Prostate gland (tissue), 2 donors: ENCODE measurements around the gene DPH3. TPM values are rescaled to one million over a fixed set of nuclear protein-coding genes. Genes with fewer than 3 reads are reported as not detected.

ENCODE experiments used
- DNase-seq: peaks from one replicate; pipeline ENCODE4 v3.0.0-alpha.2; 2019; ENCODE audit warnings: low spot score
- H3K27ac ChIP-seq, 2 donors: fragments of 200-600 bp; sonication (generic); 2 replicates each; pipeline ENCODE4 v1.5.1; 2017 to 2019
- H3K27me3 ChIP-seq: fragments of 200-600 bp; sonication (generic); replicated peaks from 2 replicates; pipeline ENCODE4 v1.5.1; 2019; ENCODE audit not compliant: insufficient read depth
- H3K36me3 ChIP-seq, 2 donors: fragments of 200-600 bp; sonication (generic); 1 replicate in 1 of 2; 2 replicates in 1 of 2; pipeline versions ENCODE4 v1.5.1 to v1.8.1; 2017 to 2019
- H3K4me1 ChIP-seq: fragments of 200-600 bp; sonication (generic); replicated peaks from 2 replicates; pipeline ENCODE4 v1.5.1; 2019
- H3K4me3 ChIP-seq, 2 donors: fragments of 200-600 bp; sonication (generic); 2 replicates each; pipeline ENCODE4 v1.5.1; 2017 to 2019
- H3K9me3 ChIP-seq: fragments of 200-600 bp; sonication (generic); 2 replicates; pipeline ENCODE4 v1.5.1; 2017
- CTCF ChIP-seq, 4 experiments: fragments of 200-600 bp in 2 of 4; fragments of 450-650 bp in 2 of 4; sonication (generic) in 2 of 4; IDR thresholded peaks; 1 replicate in 3 of 4; 2 replicates in 1 of 4; pipeline ENCODE4 v1.5.1; 2016 to 2019; ENCODE audit warnings: antibody characterized with exemption in 4 of 4, mild to moderate bottlenecking in 2 of 4, moderate library complexity in 2 of 4
- POLR2A ChIP-seq: fragments of 450-650 bp; IDR thresholded peaks from one replicate; pipeline ENCODE4 v1.6.1; 2016; ENCODE audit warnings: antibody characterized with exemption, mild to moderate bottlenecking
- POLR2AphosphoS5 ChIP-seq: sonication (generic); formaldehyde crosslinking; IDR thresholded peaks from one replicate; pipeline ENCODE4 v1.6.1; 2017; ENCODE audit warnings: antibody characterized with exemption
- WGBS: methylation state at CpG from one replicate; pipeline ENCODE4 v1.1.5; 2018; 5-methylcytosine and 5-hydroxymethylcytosine counted together
- intact Hi-C: fragments of 100-400 bp; cut with DNase I; formaldehyde crosslinking; loops from one replicate; pipeline ENCODE4 v1.14.2; 2022
- total RNA-seq, 2 donors: library from RNA; depleted of rRNA; stranded (reverse); fragments of >200 nt; gene quantifications; one replicate each; pipeline ENCODE4 v1.1.0, GENCODE V29; 2016

The DPH3 gene
- total RNA-seq, 2 donors from 2014 or later: 12.4 to 13.8 TPM

DNA sequence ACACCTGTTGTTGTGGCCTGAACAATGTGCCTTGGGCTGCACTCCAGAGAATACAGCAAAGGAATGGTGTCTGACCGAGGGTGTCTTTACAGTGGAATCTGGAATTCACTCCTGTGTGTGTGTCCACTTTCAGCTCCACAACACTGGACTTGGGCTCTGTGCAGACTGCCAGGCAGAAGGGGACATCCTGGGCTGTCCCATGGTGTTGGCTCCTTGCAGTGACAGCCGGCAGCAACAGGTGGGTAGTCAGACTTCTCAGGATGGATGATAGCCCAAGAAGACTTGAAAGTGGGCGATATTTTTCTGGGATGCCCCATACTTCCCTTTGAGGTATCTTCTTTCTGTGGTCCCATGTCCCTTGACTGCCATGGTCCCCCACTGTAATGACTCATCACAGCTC lies 45.0 kb downstream of the DPH3 start:
- no peak for DNase-seq
- Histone ChIP-seq H3K27me3 (no peaks in the 10 kb centered on the region), H3K9me3 (no peaks in the 10 kb centered on the region), H3K4me3 (no peak overlapping the region), H3K27ac (no peak overlapping the region), H3K36me3 (no peaks in the 10 kb centered on the region), H3K4me1 (no peaks in the 10 kb centered on the region)
- intact Hi-C loops: no loop called here
- 91% methylated on average over 3 of the region's 3 CpGs for WGBS
- no peak for TF ChIP-seq POLR2AphosphoS5
- no peak for TF ChIP-seq CTCF (IDR thresholded peaks at IDR 0.05)
- TF ChIP-seq POLR2A: no peak

- Histone ChIP-seq H3K9me3 (no peaks in the 10 kb centered on the region), H3K4me3 (no peak overlapping the region), H3K36me3 (no peaks in the 10 kb centered on the region), H3K27ac (no peak overlapping the region), H3K4me1 (no peaks in the 10 kb centered on the region), H3K27me3 (no peaks in the 10 kb centered on the region)
- intact Hi-C loops: no loop called here
- no peak for DNase-seq
- WGBS: 61% methylated on average over 17 of the region's 17 CpGs
- TF ChIP-seq CTCF (IDR thresholded peaks at IDR 0.05) (no peak), POLR2AphosphoS5 (no peak), POLR2A (no peak)
Observed at GRCh38 chr3:16216373-16216935, 48.3 kb downstream of the DPH3 start.

GRCh38 chr3:16214366-16214765 lies 50.4 kb downstream of the DPH3 start:
- no peak overlapping the region for H3K27ac ChIP-seq
- H3K4me3 ChIP-seq: no peak overlapping the region
- no peaks in the 10 kb centered on the region for H3K9me3 ChIP-seq
- DNase-seq: no peak
- intact Hi-C loops: no loop called here
- WGBS: 83% methylated on average over 4 of the region's 4 CpGs
- no peaks in the 10 kb centered on the region for H3K36me3 ChIP-seq
- H3K4me1 ChIP-seq: no peaks in the 10 kb centered on the region
- H3K27me3 ChIP-seq: no peaks in the 10 kb centered on the region
- TF ChIP-seq POLR2A (no peak), CTCF (IDR thresholded peaks at IDR 0.05) (no peak), POLR2AphosphoS5 (no peak)

DNA sequence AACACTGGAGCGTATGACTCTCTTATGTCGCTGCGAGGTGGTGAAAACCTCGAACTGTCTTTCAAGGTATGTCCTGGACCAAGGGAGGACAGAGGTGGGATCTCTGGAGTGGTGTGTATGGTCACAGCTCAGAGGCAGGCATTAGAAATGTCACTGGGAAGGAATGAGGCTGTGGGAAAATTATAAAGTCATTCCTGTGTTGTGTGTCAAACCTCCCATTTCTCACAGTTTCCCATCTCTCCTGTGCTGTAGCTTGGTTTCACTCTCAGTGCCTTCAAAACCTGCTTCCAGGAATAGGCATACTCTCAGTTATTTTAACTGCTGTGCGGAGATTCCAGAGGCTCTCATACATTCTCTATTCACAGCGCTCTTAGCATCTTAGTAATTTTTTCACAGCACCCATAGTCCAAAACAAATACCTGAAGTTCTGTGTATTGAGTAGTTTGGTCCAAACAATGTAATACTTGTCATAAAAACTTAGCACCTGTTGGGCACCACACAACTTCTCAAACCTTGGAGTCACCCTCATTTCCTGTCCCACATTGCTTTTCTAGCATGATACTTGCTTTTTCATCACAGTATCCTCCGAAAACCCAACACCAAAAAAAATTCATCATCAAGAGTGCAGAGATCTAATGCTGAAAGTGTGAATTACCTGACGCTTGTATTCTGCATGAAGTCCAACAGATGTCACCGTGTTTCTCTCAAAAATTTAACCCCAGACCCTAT lies 53.4 kb downstream of the DPH3 start:
- Histone ChIP-seq H3K27me3 (no peaks in the 10 kb centered on the region), H3K27ac (no peak overlapping the region), H3K4me3 (no peak overlapping the region), H3K36me3 (no peaks in the 10 kb centered on the region), H3K9me3 (no peaks in the 10 kb centered on the region), H3K4me1 (no peaks in the 10 kb centered on the region)
- intact Hi-C loops: no loop called here
- no peak for TF ChIP-seq CTCF (IDR thresholded peaks at IDR 0.05)
- TF ChIP-seq POLR2AphosphoS5: no peak
- TF ChIP-seq POLR2A: no peak
- no peak for DNase-seq
- WGBS: 87% methylated on average over 9 of the region's 9 CpGs

Other genes with a start within 250 kb of the DPH3 start
- gene GALNT15, start 90.3 kb downstream of the DPH3 start, total RNA-seq: 1 to 10 TPM; 6.0 to 7.6 TPM
- gene OXNAD1, start 269 bp upstream of the DPH3 start, total RNA-seq: 10 to 100 TPM; 16.2 to 16.3 TPM
- 10 to 100 TPM in 1 of 2 donors, 1 to 10 TPM in 1; 7.4 to 16.1 TPM for gene RFTN1, start 248.8 kb upstream of the DPH3 start, total RNA-seq